ENCODE data around the gene GPR119. TPM values are rescaled to one million over a fixed set of nuclear protein-coding genes. Genes with fewer than 3 reads are reported as not detected.
"Not testable (repeated sequence)": the region's sequence is repeated elsewhere in the genome, so short reads cannot be mapped to it uniquely, and the experiment has no call there.

GPR119 gene
- not detected in 2 replicates for total RNA-seq (2014; rRNA removed; shearing (Covaris generic))

- DNase-seq (ENCODE audit: low read depth) = no peak
These were observed at the start of gene GPR119 for GRCh38 chrX:130385520-130385919. Gene GPR119, minus strand, starts transcription at chrX:130385674. Its CDS starts 227 bp downstream, at chrX:130385447.

- DNase-seq (ENCODE audit: low read depth) = not testable (repeated sequence)
These were observed 43.8 kb upstream of the GPR119 start for GRCh38 chrX:130429236-130429635.

DNA sequence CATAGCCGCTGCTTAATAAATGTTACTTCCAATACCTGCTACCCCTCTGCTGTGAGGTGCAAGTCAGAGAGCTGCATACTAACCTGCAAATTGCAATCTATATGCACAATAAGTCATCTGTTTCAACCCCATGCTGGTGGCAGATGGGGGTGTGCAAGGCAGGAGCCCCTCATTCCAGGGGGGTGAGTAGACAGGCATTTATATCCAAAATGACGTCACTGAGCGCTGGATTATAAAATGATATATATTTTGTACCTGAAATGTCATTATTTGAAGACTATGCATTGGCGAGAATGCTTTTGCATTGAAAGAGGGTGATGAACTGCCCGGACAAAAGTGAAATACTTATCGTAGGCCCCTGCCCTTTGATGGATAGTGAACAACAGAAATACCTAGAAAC lies 41.1 kb upstream of the GPR119 start:
- DNase-seq (ENCODE audit: low read depth) = no peak

DNA sequence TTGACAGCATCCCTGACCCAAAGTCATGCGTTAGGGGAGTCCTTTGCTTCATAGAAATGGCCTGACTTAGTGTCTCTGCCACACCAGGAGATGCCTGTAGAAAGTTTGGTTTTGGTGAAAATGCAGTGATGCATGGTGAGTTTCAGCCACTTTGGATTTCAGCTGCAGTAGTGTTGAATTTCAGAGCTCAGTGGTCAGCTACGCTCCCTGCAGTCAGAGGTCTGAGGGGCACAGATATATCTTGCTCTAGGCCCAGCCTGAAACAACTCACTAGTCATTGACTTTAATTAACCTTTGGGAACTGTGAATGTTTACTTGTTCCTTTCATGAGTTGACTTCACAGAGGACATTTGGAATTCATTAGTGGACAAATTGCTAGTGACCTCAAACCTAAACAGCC lies 33.8 kb upstream of the GPR119 start:
- no peak for DNase-seq (ENCODE audit: low read depth)

GRCh38 chrX:130418740-130419139 lies 33.3 kb upstream of the GPR119 start:
- no peak for DNase-seq (ENCODE audit: low read depth)

- no peak for DNase-seq (ENCODE audit: low read depth)
These were observed 32.6 kb upstream of the GPR119 start for GRCh38 chrX:130418066-130418465.

- no peak for DNase-seq (ENCODE audit: low read depth)
These were observed 31.3 kb upstream of the GPR119 start for GRCh38 chrX:130416785-130417184.

- DNase-seq (ENCODE audit: low read depth) = no peak
These were observed 29.7 kb upstream of the GPR119 start for GRCh38 chrX:130415201-130415600.

DNA sequence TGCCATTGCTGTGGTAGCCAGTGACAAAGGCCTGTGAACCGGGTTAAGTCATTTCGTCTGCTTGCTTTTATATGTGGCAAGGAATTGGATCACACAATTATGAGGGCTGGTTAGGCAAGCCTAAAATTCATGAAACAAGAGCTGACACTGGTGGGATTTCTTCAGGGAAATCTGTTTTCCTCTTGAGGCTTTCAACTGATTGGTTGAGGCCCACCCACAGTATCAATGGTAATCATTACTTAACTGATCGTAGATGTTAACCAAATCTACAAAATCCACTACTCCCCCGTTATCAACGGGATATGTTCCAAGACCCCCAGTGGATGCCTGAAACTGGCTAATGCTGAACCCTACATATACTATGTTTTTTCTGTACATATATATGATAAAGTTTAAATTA lies 29.3 kb upstream of the GPR119 start:
- no peak for DNase-seq (ENCODE audit: low read depth)

- DNase-seq (ENCODE audit: low read depth) = no peak
These were observed 27.9 kb upstream of the GPR119 start for GRCh38 chrX:130413415-130413814.

- DNase-seq (ENCODE audit: low read depth) = no peak
These were observed 16.8 kb upstream of the GPR119 start for GRCh38 chrX:130402208-130402684.

DNA sequence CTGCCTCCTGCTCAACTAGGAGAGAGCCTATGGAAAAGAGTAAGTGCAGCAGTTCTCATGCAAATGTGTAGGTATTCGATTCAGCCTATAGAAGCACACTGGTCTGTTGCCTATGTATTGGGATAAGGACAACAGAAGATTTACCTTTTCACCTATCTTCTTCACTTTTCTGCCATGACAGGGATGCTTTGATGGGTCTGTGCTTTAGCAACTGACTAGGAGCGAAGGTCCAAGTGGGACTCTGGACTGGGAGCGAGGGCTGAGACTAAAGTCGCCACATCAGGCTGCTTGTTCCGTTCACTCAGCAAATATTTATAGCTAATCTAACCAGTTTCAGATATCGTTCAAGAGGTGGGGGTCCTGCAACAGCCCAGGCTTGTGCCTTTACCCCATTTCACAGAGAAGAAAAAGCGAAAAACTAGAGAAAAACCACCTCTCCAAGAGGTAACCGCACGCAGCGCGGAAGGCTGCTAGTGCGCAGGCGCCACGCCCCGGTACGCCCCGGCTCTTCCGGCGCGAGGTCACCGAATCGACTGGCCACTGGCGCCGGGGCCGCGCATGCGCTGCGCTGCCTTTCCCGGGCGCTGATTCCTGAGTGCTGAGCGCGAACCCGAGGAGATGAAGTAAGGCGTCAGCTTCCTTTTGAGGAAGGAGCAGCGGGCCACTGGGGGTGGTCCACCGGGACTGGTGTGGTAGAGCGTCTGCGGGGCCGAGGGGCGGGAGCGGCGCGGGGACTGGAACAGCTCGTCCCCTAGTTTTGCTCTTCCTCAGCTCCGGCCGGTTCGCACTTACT lies 16.1 kb upstream of the GPR119 start, which contains the start of gene RBMX2:
RBMX2 (plus strand) TSS at position 573 of the 793 bp plus-strand sequence; CDS start at position 619, 46 bp downstream.
- peak; percentile 85 for DNase-seq (ENCODE audit: low read depth)

DNA sequence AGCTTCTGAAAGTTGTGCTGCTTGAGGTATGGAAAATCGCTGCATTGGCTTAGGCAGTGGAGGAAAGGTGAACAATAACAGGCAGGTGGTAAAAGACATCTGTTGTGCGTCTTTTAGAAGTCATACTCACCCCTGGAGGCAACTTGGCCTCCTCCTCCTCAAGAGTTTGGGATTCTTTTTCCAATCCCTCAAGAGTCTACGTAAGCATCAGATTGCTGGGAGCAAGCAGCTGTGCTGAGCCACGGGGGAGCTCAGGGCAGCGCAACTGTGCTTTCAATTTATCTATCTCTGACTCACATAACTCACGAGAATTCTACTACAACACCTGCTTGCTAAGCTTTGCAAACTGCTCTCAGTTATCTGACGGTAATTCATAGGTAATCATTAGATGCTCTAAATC lies 9.9 kb upstream of the GPR119 start:
- DNase-seq (ENCODE audit: low read depth) = no peak

GRCh38 chrX:130393451-130394074 lies 8.1 kb upstream of the GPR119 start:
- DNase-seq (ENCODE audit: low read depth) = peak; percentile 38

- no peak for DNase-seq (ENCODE audit: low read depth)
These were observed 934 bp upstream of the GPR119 start for GRCh38 chrX:130386408-130386808.

DNA sequence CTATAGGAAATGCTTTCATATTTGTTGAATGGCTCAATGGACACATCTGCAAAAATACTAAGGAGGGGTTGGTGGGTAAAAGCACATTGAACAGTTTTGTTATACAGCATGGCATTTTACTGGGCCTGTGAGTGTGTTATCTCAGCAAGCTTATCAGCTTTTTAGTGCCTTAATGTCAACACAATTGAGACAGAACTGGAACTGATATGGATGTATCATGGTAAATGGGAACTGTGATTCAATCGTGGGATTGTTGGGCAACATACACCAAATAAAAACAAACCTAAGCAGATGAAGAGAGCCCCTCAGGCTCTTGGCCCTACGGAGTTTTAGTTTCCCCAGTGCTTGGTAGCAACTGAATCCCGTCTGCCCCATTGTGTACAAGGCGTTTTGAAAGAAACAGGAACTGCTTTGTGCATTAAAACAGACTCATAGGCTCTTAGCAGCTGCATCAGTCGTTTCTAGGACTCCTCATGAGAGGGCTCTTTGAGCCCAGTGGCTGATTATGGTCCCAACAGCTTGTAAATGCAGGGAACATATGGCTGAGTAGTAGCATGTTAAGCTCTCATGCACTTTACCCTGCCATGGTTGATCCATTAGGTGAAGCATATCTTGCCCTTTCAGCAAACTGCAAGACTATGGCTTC lies 7.3 kb downstream of the GPR119 start:
- no peak for DNase-seq (ENCODE audit: low read depth)

- no peak for DNase-seq (ENCODE audit: low read depth)
These were observed 9.4 kb downstream of the GPR119 start for GRCh38 chrX:130376077-130376476.

DNA sequence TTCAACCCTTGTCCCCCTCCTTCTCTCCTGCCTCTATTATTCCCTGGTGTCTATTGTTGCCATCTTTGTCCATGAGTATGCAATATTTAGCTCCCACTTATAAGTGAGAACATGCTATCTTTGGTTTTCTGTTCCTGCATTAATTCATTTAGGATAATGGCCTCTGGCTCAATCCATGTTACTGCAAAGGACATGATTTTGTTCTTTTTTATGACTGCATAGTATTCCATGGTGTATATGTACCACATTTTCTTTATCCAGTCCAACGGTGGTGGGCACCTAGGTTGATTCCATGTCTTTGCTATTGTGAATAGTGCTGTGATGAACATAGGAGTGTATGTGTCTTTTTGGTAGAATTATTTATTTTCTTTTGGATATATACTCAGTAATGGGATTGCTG lies 33.4 kb downstream of the GPR119 start:
- not testable (repeated sequence) for DNase-seq (ENCODE audit: low read depth)

DNA sequence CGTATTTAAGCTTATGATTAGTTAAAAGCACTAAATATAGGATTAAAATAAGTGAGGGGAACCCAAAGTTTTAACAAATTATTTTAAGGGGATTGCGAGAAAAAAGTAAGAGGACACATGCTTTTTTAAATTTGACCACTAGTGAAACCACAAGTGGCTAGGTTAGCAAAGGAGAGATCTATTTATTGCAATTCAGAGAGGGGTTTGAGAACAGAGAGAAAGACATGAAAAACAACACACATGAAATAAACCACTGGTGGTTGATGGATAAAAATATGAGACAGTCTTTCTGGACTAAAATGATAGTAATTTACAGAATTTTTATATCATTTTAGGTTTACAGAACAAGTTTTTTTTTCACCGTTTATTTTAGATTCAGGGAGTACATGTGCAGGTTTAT lies 33.9 kb downstream of the GPR119 start:
- no peak for DNase-seq (ENCODE audit: low read depth)

DNA sequence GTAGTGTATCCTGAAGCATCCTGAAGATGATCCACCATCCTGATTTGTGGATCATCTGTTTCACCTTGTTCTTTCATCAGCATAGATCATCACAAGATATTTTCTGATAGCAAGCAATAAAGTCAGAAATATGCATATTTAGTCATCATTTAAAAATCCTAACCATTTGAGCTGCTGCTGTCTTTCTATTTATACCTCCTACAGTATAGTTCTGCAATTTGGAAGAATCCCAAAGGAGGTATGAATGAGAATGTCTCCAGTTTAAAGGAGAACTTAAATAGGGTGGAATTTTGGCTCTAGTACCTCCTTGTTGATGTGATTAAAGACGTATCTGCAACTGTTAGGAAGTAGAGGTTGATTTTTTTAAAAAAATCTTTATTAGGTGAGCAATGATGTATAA lies 38.2 kb downstream of the GPR119 start:
- DNase-seq (ENCODE audit: low read depth) = no peak

GRCh38 chrX:130343411-130343810 lies 42.1 kb downstream of the GPR119 start:
- no peak for DNase-seq (ENCODE audit: low read depth)

DNA sequence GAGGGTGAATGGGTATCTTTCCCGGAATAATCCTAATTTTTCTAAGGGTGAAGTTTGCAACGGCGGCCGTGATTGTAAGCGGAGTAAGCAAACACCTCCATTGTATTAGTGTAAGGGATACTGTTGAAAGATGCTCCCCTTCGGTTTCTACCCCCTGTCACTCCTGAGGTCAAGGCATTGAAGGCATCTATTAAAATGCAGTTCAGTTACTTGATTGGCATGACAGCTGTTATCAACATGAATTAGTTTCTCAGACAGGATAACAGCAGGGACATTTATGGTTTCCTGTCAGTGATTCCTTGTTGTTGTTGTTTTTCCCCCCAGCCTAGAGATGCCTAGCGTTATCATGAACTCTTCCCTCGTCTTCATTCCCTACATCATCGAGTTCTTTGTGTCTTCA lies 45.2 kb downstream of the GPR119 start:
- no peak for DNase-seq (ENCODE audit: low read depth)
